HEK293 (cell line): ENCODE measurements around the gene ATOH8.
A peak's percentile ranks its signal among the peaks of the same experiment; 100 is the strongest.

Source experiments
- CTCF ChIA-PET: fragments of 350-600 bp; formaldehyde crosslinking; extraction: SDS; loops from one replicate; lab custom pipeline; 2021; ENCODE audit warnings: antibody characterized with exemption; lab: Yijun Ruan, JAX
- POLR2A ChIA-PET: fragments of 300-600 bp; formaldehyde crosslinking; extraction: SDS; loops from one replicate; lab custom pipeline; 2020; ENCODE audit warnings: antibody characterized with exemption, inconsistent platforms; lab: Yijun Ruan, JAX
- H3K27ac ChIP-seq: fragments of 200-500 bp; sonication (Bioruptor generic); 2 replicates; pipeline ENCODE4 v1.5.1; 2014; ENCODE audit warnings: low read depth, low read length, control low read depth, inconsistent platforms; ENCODE audit errors: extremely low read depth
- H3K36me3 ChIP-seq, 2 experiments: fragments of 200-500 bp in 1 of 2; sonication (Bioruptor generic) in 1 of 2; 1 replicate in 1 of 2; 2 replicates in 1 of 2; pipeline ENCODE4 v1.5.1; 2014 to 2017; ENCODE audit warnings: inconsistent platforms in 2 of 2, low read length in 2 of 2; ENCODE audit not compliant: control insufficient read depth in 2 of 2, insufficient read depth in 1 of 2
- H3K4me1 ChIP-seq: fragments of 200-500 bp; sonication (Bioruptor generic); 2 replicates; pipeline ENCODE4 v1.5.1; 2014; ENCODE audit warnings: mild to moderate bottlenecking, low read length, inconsistent platforms; ENCODE audit not compliant: control insufficient read depth, insufficient read depth
- H3K4me3 ChIP-seq: 2 replicates; pipeline ENCODE4 v1.5.1; 2011; ENCODE audit warnings: low read depth, mild to moderate bottlenecking, control low read depth, low read length, moderate library complexity
- H3K9me3 ChIP-seq: fragments of 200-500 bp; sonication (Bioruptor generic); 2 replicates; pipeline ENCODE4 v1.5.1; 2014; ENCODE audit warnings: low read depth, low read length, inconsistent platforms; ENCODE audit not compliant: control insufficient read depth, insufficient read depth
- HIC1 ChIP-seq: fragments of 450-650 bp; formaldehyde crosslinking; IDR thresholded peaks from 2 replicates; pipeline ENCODE4 v1.5.1; 2016; ENCODE audit warnings: missing biosample characterization, missing genetic modification characterization
- ZFHX2 ChIP-seq: fragments of 450-650 bp; formaldehyde crosslinking; conservative IDR thresholded peaks from 2 replicates; pipeline ENCODE4 v1.5.1; 2016; ENCODE audit warnings: missing biosample characterization, missing genetic modification characterization
- ZNF280D ChIP-seq: fragments of 450-650 bp; formaldehyde crosslinking; IDR thresholded peaks from 2 replicates; pipeline ENCODE4 v1.5.1; 2016; ENCODE audit warnings: missing biosample characterization, missing genetic modification characterization
- ZNF335 ChIP-seq: fragments of 450-650 bp; formaldehyde crosslinking; conservative IDR thresholded peaks from 2 replicates; pipeline ENCODE4 v1.5.1; 2016; ENCODE audit warnings: missing biosample characterization, missing genetic modification characterization
- ZNF398 ChIP-seq: fragments of 450-650 bp; formaldehyde crosslinking; IDR thresholded peaks from 2 replicates; pipeline ENCODE4 v1.5.1; 2017; ENCODE audit warnings: missing biosample characterization, missing genetic modification characterization
- ZNF426 ChIP-seq: fragments of 450-650 bp; formaldehyde crosslinking; IDR thresholded peaks from 2 replicates; pipeline ENCODE4 v1.5.1; 2017; ENCODE audit warnings: missing biosample characterization, missing genetic modification characterization, mild to moderate bottlenecking, inconsistent platforms, moderate library complexity
- ZNF670 ChIP-seq: fragments of 450-650 bp; formaldehyde crosslinking; IDR thresholded peaks from 2 replicates; pipeline ENCODE4 v1.5.1; 2016; ENCODE audit warnings: missing biosample characterization, missing genetic modification characterization, low read depth
- ZNF76 ChIP-seq: fragments of 450-650 bp; formaldehyde crosslinking; IDR thresholded peaks from 2 replicates; pipeline ENCODE4; 2016; ENCODE audit warnings: low read depth, missing biosample characterization, missing genetic modification characterization, borderline replicate concordance
- ZNF768 ChIP-seq: fragments of 450-650 bp; formaldehyde crosslinking; IDR thresholded peaks from 2 replicates; pipeline ENCODE4 v1.5.1; 2018; ENCODE audit warnings: missing biosample characterization, mild to moderate bottlenecking, missing genetic modification characterization
- TF ChIP-seq, protein P1 (sequence below): fragments of 450-650 bp; formaldehyde crosslinking; IDR thresholded peaks from 2 replicates; pipeline ENCODE4 v1.5.1; 2016; ENCODE audit warnings: missing biosample characterization, missing genetic modification characterization
- TF ChIP-seq, protein P2 (sequence below): fragments of 450-650 bp; formaldehyde crosslinking; IDR thresholded peaks from 2 replicates; pipeline ENCODE4 v1.5.1; 2017; ENCODE audit warnings: missing biosample characterization, mild to moderate bottlenecking, missing genetic modification characterization, moderate library complexity
- TF ChIP-seq, protein P3 (sequence below): fragments of 450-650 bp; formaldehyde crosslinking; IDR thresholded peaks from 2 replicates; pipeline ENCODE4 v1.5.1; 2016; ENCODE audit warnings: missing biosample characterization, missing genetic modification characterization

The ATOH8 gene

DNA sequence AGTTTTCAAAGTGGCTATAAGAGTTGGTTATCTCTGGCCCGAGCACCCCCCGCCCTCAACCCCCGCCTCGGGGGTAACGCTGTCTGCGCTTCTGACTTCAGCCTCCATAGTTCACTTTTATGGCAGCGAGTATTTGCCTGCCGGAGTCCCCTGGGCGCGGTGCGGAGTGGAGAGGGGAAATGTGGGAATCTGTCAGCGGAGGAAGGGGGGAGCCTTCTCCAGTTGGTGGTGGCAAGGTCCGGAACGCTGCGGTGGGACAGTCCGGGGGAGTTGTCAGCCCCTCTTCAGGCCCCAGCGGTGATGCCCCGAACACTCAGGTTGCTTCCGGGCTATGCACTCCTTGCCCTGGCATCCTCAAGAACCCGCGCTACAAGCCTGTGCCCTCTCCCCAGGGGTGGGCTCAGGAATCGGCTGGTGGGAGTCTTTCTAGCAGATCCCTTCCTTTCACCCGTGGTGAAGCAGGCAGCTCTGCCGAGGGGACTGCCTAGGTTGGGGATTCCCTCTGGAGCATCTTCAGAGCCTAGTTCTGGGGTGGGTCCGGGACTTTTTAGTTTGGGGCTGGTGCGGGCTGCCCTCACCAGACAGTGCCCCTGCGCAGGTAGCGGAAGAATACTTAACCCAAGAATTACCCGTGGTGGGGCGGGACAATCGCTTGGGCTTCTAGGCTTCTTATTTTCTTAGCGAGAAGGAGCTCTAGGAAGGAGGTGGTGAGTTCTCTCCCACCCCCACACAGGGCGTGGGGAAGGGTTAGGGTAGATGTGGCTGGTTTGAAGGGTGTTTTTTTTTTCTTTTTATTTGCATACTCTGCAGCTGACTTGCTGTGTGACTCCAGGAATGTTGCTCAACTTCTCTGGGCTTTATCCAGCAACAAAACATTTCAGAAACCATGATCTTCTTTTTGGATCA lies 1.6 kb downstream of the ATOH8 start:
- TF ChIP-seq ZNF768 (tag by site-specific recombination) (0 out of 2 replicates have a peak, but pooled peaks have one; percentile 13), ZNF280D (no peak), ZNF670 (tag by site-specific recombination) (no peak), ZNF335 (tag by site-specific recombination) (peak; percentile 64), ZNF398 (tag by site-specific recombination) (peak; percentile 40), ZFHX2 (tag by site-specific recombination) (peak; percentile 29; the same call in 1 of the 2 replicates), HIC1 (tag by site-specific recombination) (peak; percentile 5; the same call in 1 of the 2 replicates), ZNF76 (tag by site-specific recombination) (0 out of 2 replicates have a peak, but pooled peaks have one; percentile 21), ZNF426 (tag by site-specific recombination) (no peak)
- TF ChIP-seq, protein P1, sequence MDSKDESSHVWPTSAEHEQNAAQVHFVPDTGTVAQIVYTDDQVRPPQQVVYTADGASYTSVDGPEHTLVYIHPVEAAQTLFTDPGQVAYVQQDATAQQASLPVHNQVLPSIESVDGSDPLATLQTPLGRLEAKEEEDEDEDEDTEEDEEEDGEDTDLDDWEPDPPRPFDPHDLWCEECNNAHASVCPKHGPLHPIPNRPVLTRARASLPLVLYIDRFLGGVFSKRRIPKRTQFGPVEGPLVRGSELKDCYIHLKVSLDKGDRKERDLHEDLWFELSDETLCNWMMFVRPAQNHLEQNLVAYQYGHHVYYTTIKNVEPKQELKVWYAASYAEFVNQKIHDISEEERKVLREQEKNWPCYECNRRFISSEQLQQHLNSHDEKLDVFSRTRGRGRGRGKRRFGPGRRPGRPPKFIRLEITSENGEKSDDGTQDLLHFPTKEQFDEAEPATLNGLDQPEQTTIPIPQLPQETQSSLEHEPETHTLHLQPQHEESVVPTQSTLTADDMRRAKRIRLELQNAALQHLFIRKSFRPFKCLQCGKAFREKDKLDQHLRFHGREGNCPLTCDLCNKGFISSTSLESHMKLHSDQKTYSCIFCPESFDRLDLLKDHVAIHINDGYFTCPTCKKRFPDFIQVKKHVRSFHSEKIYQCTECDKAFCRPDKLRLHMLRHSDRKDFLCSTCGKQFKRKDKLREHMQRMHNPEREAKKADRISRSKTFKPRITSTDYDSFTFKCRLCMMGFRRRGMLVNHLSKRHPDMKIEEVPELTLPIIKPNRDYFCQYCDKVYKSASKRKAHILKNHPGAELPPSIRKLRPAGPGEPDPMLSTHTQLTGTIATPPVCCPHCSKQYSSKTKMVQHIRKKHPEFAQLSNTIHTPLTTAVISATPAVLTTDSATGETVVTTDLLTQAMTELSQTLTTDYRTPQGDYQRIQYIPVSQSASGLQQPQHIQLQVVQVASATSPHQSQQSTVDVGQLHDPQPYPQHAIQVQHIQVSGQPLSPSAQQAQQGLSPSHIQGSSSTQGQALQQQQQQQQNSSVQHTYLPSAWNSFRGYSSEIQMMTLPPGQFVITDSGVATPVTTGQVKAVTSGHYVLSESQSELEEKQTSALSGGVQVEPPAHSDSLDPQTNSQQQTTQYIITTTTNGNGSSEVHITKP (tag by site-specific recombination), result peak; percentile 78
- TF ChIP-seq, protein P2, sequence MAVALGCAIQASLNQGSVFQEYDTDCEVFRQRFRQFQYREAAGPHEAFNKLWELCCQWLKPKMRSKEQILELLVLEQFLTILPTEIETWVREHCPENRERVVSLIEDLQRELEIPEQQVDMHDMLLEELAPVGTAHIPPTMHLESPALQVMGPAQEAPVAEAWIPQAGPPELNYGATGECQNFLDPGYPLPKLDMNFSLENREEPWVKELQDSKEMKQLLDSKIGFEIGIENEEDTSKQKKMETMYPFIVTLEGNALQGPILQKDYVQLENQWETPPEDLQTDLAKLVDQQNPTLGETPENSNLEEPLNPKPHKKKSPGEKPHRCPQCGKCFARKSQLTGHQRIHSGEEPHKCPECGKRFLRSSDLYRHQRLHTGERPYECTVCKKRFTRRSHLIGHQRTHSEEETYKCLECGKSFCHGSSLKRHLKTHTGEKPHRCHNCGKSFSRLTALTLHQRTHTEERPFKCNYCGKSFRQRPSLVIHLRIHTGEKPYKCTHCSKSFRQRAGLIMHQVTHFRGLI (tag by site-specific recombination), result peak; percentile 26; the same call in 1 of the 2 replicates
- TF ChIP-seq, protein P3, sequence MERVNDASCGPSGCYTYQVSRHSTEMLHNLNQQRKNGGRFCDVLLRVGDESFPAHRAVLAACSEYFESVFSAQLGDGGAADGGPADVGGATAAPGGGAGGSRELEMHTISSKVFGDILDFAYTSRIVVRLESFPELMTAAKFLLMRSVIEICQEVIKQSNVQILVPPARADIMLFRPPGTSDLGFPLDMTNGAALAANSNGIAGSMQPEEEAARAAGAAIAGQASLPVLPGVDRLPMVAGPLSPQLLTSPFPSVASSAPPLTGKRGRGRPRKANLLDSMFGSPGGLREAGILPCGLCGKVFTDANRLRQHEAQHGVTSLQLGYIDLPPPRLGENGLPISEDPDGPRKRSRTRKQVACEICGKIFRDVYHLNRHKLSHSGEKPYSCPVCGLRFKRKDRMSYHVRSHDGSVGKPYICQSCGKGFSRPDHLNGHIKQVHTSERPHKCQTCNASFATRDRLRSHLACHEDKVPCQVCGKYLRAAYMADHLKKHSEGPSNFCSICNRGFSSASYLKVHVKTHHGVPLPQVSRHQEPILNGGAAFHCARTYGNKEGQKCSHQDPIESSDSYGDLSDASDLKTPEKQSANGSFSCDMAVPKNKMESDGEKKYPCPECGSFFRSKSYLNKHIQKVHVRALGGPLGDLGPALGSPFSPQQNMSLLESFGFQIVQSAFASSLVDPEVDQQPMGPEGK, result peak; percentile 51; the same call in 1 of the 2 replicates
- Histone ChIP-seq H3K9me3 (no peaks in the 10 kb centered on the region), H3K27ac (no peak overlapping the region; the same call in 1 of the 2 replicates), H3K4me1 (peaks cover 12% of the 10 kb centered on the region), H3K36me3 (no peaks in the 10 kb centered on the region), H3K4me3 (peak overlapping the region; percentile 43)
- ChIA-PET POLR2A (interaction anchor here (0.7 to 2.4 kb wide), 2 partner anchors 13 to 17 kb away, joined by 3 to 15 read pairs; no protein-coding TSS in a partner anchor), CTCF (interaction anchor here (0.6 to 1.0 kb wide), 4 partner anchors 13 to 168 kb away, joined by 4 to 6 read pairs (median 4); no protein-coding TSS in a partner anchor)
